ACC112 (cell line): ENCODE measurements around the gene LRRC47.
A peak's percentile ranks its signal among the peaks of the same experiment; 100 is the strongest.

Experiments used
- H2AFZ ChIP-seq: fragments of 200-600 bp; sonication (generic); one replicate; pipeline ENCODE4 v1.6.0; 2017; ENCODE audit warnings: antibody characterized with exemption, low read length; ENCODE audit not compliant: unreplicated experiment
- H3K27ac ChIP-seq: fragments of 200-600 bp; sonication (generic); 2 replicates; pipeline ENCODE4 v1.5.1; 2014; ENCODE audit warnings: low read depth, mild to moderate bottlenecking, antibody characterized with exemption, low read length, moderate library complexity
- H3K27me3 ChIP-seq: fragments of 200-600 bp; sonication (generic); 2 replicates; pipeline ENCODE4 v1.6.1; 2014; ENCODE audit warnings: mild to moderate bottlenecking, antibody characterized with exemption, low read length, moderate library complexity, mixed read lengths; ENCODE audit not compliant: insufficient read depth
- H3K36me3 ChIP-seq: fragments of 200-600 bp; sonication (generic); 2 replicates; pipeline ENCODE4 v1.6.1; 2016; ENCODE audit warnings: mild to moderate bottlenecking, antibody characterized with exemption, low read length, moderate library complexity, mixed read lengths; ENCODE audit not compliant: insufficient read depth
- H3K4me1 ChIP-seq: fragments of 200-600 bp; sonication (generic); one replicate; pipeline ENCODE4 v1.6.1; 2016; ENCODE audit warnings: low read length, mixed read lengths; ENCODE audit not compliant: insufficient read depth, unreplicated experiment, control insufficient read depth
- H3K4me3 ChIP-seq: fragments of 200-600 bp; sonication (generic); 2 replicates; pipeline ENCODE4 v1.5.1; 2014; ENCODE audit warnings: mild to moderate bottlenecking, low read depth, low read length
- H3K79me2 ChIP-seq: fragments of 200-600 bp; sonication (generic); one replicate; pipeline ENCODE4 v1.6.0; 2016; ENCODE audit warnings: low read length; ENCODE audit not compliant: control insufficient read depth, unreplicated experiment, insufficient read depth

The LRRC47 gene

GRCh38 chr1:3746389-3746829 is 49.9 kb downstream of the LRRC47 start:
- peak overlapping the region; percentile 76 for H3K4me3 ChIP-seq
- no peaks in the 10 kb centered on the region for H3K36me3 ChIP-seq
- H2AFZ ChIP-seq = no peak overlapping the region
- H3K27ac ChIP-seq = no peak overlapping the region
- peaks cover 17% of the 10 kb centered on the region for H3K79me2 ChIP-seq
- H3K4me1 ChIP-seq = peaks cover 19% of the 10 kb centered on the region
- H3K27me3 ChIP-seq = peaks cover 6% of the 10 kb centered on the region; the same call in 1 of the 2 replicates

GRCh38 chr1:3745590-3746381 is 50.5 kb downstream of the LRRC47 start:
- Histone ChIP-seq H3K27ac (no peak overlapping the region), H3K79me2 (peaks cover 17% of the 10 kb centered on the region), H3K27me3 (0 out of 2 replicates have a peak, but pooled peaks cover under 1% of the 10 kb centered on the region), H3K36me3 (no peaks in the 10 kb centered on the region), H3K4me1 (peaks cover 19% of the 10 kb centered on the region), H2AFZ (no peak overlapping the region), H3K4me3 (peak overlapping the region; percentile 76)

GRCh38 chr1:3745071-3745470 is 51.2 kb downstream of the LRRC47 start:
- no peak overlapping the region for H2AFZ ChIP-seq
- H3K79me2 ChIP-seq = peaks cover 17% of the 10 kb centered on the region
- no peak overlapping the region for H3K4me3 ChIP-seq
- no peak overlapping the region for H3K27ac ChIP-seq
- peaks cover 19% of the 10 kb centered on the region for H3K4me1 ChIP-seq
- no peaks in the 10 kb centered on the region for H3K27me3 ChIP-seq
- H3K36me3 ChIP-seq = no peaks in the 10 kb centered on the region; the same call in 1 of the 2 replicates

GRCh38 chr1:3744646-3745045 is 51.7 kb downstream of the LRRC47 start:
- no peaks in the 10 kb centered on the region; the same call in 1 of the 2 replicates for H3K36me3 ChIP-seq
- H3K4me1 ChIP-seq = peaks cover 19% of the 10 kb centered on the region
- no peak overlapping the region for H3K27ac ChIP-seq
- H3K4me3 ChIP-seq = no peak overlapping the region
- H2AFZ ChIP-seq = no peak overlapping the region
- H3K79me2 ChIP-seq = peaks cover 17% of the 10 kb centered on the region
- no peaks in the 10 kb centered on the region for H3K27me3 ChIP-seq

DNA sequence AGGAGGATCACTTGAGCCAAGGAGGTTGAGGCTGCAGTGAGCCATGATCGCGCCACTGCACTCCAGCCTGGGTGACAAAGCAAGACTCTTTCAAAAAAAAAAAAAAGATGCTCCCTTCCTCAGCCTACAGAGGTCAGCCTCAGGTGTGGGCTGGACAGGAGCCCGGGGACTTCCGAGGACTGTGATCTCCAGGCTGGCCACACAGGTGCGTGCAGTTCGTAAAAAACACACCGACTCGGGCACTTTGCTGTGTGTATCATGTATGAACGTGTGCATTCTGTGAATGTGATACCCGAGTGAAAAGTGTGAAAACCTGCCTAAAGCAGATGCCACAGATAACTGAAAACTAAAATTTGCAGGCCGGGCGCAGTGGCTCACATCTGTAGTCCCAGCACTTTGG is 52.5 kb downstream of the LRRC47 start:
- peaks cover 17% of the 10 kb centered on the region for H3K79me2 ChIP-seq
- no peak overlapping the region for H3K27ac ChIP-seq
- no peaks in the 10 kb centered on the region for H3K27me3 ChIP-seq
- H3K36me3 ChIP-seq = no peaks in the 10 kb centered on the region; the same call in 1 of the 2 replicates
- H2AFZ ChIP-seq = no peak overlapping the region
- H3K4me1 ChIP-seq = peaks cover 19% of the 10 kb centered on the region
- H3K4me3 ChIP-seq = no peak overlapping the region

DNA sequence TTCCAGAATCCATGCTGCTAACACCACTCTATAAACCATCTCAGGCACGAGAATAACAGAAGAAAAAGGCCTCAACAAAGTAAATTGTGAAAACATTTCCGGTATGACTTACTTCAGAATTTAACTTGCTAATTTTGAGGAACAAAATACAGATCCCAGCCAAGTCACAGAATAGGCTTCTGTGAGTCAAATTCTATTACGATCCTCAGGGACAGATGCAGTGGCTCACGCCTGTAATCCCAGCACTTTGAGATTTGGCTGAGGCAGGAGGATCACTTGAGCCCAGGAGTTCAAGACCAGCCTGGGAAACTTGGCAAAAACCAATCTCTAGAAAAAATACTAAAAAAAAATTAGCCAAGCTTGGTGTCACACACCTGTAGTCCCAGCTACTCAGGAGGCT is 52.9 kb downstream of the LRRC47 start:
- Histone ChIP-seq H3K36me3 (peaks cover 3% of the 10 kb centered on the region; the same call in 1 of the 2 replicates), H3K27me3 (no peaks in the 10 kb centered on the region), H3K79me2 (peaks cover 17% of the 10 kb centered on the region), H2AFZ (no peak overlapping the region), H3K4me1 (peaks cover 19% of the 10 kb centered on the region), H3K4me3 (no peak overlapping the region), H3K27ac (no peak overlapping the region)

GRCh38 chr1:3742439-3743298 is 53.6 kb downstream of the LRRC47 start:
- peaks cover 17% of the 10 kb centered on the region for H3K79me2 ChIP-seq
- H3K4me3 ChIP-seq = no peak overlapping the region
- peaks cover 15% of the 10 kb centered on the region for H3K4me1 ChIP-seq
- H3K27me3 ChIP-seq = no peaks in the 10 kb centered on the region
- no peak overlapping the region for H3K27ac ChIP-seq
- peaks cover 4% of the 10 kb centered on the region; the same call in 1 of the 2 replicates for H3K36me3 ChIP-seq
- no peak overlapping the region for H2AFZ ChIP-seq

GRCh38 chr1:3741566-3742438 is 54.5 kb downstream of the LRRC47 start:
- Histone ChIP-seq H3K27me3 (no peaks in the 10 kb centered on the region), H2AFZ (no peak overlapping the region), H3K27ac (no peak overlapping the region), H3K4me3 (no peak overlapping the region), H3K79me2 (peaks cover 17% of the 10 kb centered on the region), H3K4me1 (peaks cover 13% of the 10 kb centered on the region), H3K36me3 (peaks cover 4% of the 10 kb centered on the region; the same call in 1 of the 2 replicates)

DNA sequence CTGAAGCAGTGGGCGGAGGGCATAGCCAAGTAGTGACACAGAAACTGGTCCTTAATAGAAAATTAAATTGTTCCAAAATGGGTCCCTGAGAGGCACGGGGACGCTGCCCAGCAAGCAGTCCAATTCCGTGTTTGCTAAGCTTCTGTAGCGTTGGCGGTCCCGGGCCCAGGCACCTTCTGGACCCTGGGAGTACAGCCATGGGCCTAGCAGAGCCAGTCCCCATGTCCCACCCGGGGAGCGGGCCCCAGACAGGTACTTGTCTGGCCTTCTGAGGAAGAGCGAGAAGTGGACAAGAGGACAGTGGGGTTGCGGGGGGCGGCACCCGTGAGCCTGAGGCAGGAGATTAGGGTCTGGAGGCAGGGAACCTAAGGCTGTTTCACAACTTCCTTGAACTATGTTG is 55.5 kb downstream of the LRRC47 start:
- H3K4me1 ChIP-seq = peaks cover 9% of the 10 kb centered on the region
- peaks cover 8% of the 10 kb centered on the region for H3K79me2 ChIP-seq
- H3K4me3 ChIP-seq = no peak overlapping the region
- H3K27me3 ChIP-seq = no peaks in the 10 kb centered on the region
- H2AFZ ChIP-seq = no peak overlapping the region
- no peak overlapping the region for H3K27ac ChIP-seq
- H3K36me3 ChIP-seq = peaks cover 4% of the 10 kb centered on the region; the same call in 1 of the 2 replicates

DNA sequence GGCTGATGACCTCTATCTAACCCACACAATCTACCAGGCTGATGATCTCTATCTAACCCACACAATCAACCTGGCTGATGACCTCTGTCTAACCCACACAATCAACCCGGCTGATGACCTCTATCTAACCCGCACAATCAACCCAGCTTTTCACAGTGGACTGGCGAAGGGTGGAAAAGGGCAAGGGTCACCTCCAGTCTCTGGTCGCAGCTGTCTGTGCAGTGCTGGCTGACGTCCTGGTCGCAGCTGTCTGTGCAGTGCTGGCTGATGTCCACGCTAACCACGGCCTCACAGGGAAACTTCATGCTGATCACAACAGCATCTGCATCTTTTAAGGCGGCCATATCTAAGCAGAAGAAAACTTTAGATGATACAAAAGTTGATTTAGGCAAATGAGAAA is 56.3 kb downstream of the LRRC47 start:
- Histone ChIP-seq H3K4me1 (peaks cover 4% of the 10 kb centered on the region), H3K4me3 (no peak overlapping the region), H3K27me3 (no peaks in the 10 kb centered on the region), H2AFZ (no peak overlapping the region), H3K79me2 (peaks cover 4% of the 10 kb centered on the region), H3K27ac (no peak overlapping the region), H3K36me3 (peaks cover 4% of the 10 kb centered on the region; the same call in 1 of the 2 replicates)
